ENCODE data around the gene ELF2.

ELF2 gene

DNA sequence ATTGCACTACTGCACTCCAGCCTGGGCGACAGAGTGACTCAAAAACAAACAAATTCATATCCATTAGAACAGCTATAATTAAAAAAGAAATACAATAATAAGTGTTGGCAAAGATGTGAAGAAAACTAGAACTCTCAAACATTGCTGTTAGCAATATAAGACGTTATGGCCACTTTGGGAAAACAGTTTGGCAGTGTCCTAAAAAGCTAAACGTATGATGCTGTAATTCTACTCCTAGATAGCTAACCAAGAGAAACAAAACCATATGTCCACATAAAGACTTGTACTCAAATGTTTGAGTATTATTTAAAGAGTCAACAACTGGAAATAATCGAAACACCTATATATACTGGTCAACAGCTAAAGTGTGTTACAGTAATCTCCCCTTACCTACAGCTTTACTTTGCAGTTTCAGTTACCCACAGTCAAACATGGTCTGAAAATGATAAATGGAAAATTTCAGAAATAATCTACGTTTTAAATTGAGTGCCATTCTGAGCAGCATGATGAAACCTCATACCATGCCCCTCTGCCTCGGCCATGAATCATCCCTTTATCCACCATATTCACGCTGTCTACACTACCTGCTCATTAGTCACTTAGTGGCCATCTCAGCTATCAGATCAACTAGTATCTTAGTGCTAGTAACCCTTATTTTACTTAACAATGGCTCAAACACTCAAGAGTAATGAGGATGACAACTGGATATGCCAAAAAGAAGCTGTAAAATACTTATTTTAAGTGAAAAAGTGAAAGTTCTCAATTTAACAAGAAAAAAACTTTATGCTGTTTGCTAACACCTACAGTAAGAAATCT, 4.9 kb downstream of the ELF2 start (continued):
- TF ChIP-seq ZNF518A (tag by site-specific recombination; conservative IDR thresholded peaks at IDR 0.05; ENCODE audit: low read depth), result no peak
- TF ChIP-seq RBAK (tag by site-specific recombination; IDR thresholded peaks at IDR 0.05), result no peak
- no peak for TF ChIP-seq ZNF660 (tag by site-specific recombination; IDR thresholded peaks at IDR 0.05)
- TF ChIP-seq ZNF174 (tag by site-specific recombination; IDR thresholded peaks at IDR 0.05), result no peak
- TF ChIP-seq ZNF335 (tag by site-specific recombination; conservative IDR thresholded peaks at IDR 0.05), result peak; percentile 32; the same call in 1 of the 2 replicates
- no peak for TF ChIP-seq ZNF513 (tag by site-specific recombination; IDR thresholded peaks at IDR 0.05)
- TF ChIP-seq ZNF121 (tag by site-specific recombination; IDR thresholded peaks at IDR 0.05), result no peak
- TF ChIP-seq REST (tag by site-specific recombination; IDR thresholded peaks at IDR 0.05), result no peak
- no peak for TF ChIP-seq ZNF501 (tag by site-specific recombination; IDR thresholded peaks at IDR 0.05)
- TF ChIP-seq ZXDB (tag by site-specific recombination; IDR thresholded peaks at IDR 0.05), result peak; percentile 56
- no peak for TF ChIP-seq SP2 (tag by site-specific recombination; IDR thresholded peaks at IDR 0.05)
- TF ChIP-seq ZEB2 (tag by site-specific recombination; IDR thresholded peaks at IDR 0.05), result peak; percentile 87
- no peak for TF ChIP-seq ZNF138 (tag by site-specific recombination; IDR thresholded peaks at IDR 0.05; ENCODE audit: borderline replicate concordance)
- TF ChIP-seq, protein P1, sequence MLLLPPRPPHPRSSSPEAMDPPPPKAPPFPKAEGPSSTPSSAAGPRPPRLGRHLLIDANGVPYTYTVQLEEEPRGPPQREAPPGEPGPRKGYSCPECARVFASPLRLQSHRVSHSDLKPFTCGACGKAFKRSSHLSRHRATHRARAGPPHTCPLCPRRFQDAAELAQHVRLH (tag by site-specific recombination; IDR thresholded peaks at IDR 0.05), result 0 out of 2 replicates have a peak, but pooled peaks have one; percentile 39
- TF ChIP-seq, protein P2, sequence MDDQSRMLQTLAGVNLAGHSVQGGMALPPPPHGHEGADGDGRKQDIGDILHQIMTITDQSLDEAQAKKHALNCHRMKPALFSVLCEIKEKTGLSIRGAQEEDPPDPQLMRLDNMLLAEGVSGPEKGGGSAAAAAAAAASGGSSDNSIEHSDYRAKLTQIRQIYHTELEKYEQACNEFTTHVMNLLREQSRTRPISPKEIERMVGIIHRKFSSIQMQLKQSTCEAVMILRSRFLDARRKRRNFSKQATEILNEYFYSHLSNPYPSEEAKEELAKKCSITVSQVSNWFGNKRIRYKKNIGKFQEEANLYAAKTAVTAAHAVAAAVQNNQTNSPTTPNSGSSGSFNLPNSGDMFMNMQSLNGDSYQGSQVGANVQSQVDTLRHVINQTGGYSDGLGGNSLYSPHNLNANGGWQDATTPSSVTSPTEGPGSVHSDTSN (CRISPR knock-in tag; IDR thresholded peaks at IDR 0.05), result no peak
- TF ChIP-seq AEBP2 (tag by site-specific recombination; IDR thresholded peaks at IDR 0.05; ENCODE audit: borderline replicate concordance), result no peak
- TF ChIP-seq, protein P3, sequence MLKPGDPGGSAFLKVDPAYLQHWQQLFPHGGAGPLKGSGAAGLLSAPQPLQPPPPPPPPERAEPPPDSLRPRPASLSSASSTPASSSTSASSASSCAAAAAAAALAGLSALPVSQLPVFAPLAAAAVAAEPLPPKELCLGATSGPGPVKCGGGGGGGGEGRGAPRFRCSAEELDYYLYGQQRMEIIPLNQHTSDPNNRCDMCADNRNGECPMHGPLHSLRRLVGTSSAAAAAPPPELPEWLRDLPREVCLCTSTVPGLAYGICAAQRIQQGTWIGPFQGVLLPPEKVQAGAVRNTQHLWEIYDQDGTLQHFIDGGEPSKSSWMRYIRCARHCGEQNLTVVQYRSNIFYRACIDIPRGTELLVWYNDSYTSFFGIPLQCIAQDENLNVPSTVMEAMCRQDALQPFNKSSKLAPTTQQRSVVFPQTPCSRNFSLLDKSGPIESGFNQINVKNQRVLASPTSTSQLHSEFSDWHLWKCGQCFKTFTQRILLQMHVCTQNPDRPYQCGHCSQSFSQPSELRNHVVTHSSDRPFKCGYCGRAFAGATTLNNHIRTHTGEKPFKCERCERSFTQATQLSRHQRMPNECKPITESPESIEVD (tag by site-specific recombination; IDR thresholded peaks at IDR 0.05), result peak; percentile 80
- no peak for TF ChIP-seq ZNF426 (tag by site-specific recombination; IDR thresholded peaks at IDR 0.05)
- peak; percentile 80 for TF ChIP-seq PRDM4 (tag by site-specific recombination; IDR thresholded peaks at IDR 0.05)
- no peak for TF ChIP-seq OVOL3 (tag by site-specific recombination; IDR thresholded peaks at IDR 0.05)
- TF ChIP-seq ZNF791 (tag by site-specific recombination; IDR thresholded peaks at IDR 0.05), result no peak
